B cell (primary cell): ENCODE results near the gene EPHB3. TPM values are rescaled to one million over a fixed set of nuclear protein-coding genes. Genes with fewer than 3 reads are reported as not detected.

Experiments
- ATAC-seq: fragments of 200-7000 bp; cut with Tn5 transposase; one replicate; pipeline ENCODE4 v1.10.0; 2021; ENCODE audit warnings: low read depth, mild to moderate bottlenecking, moderate number of reproducible peaks, moderate library complexity
- CTCF ChIA-PET: fragments of 350-600 bp; sonication (Branson Sonifier 250); formaldehyde crosslinking; loops from one replicate; lab custom pipeline; 2021; ENCODE audit warnings: antibody characterized with exemption, inconsistent platforms; lab: Charles Lee
- POLR2A ChIA-PET: fragments of 350-600 bp; sonication (Branson Sonifier 250); formaldehyde crosslinking; loops from one replicate; lab custom pipeline; 2021; ENCODE audit warnings: antibody characterized with exemption; lab: Charles Lee
- DNase-seq: peaks from one replicate; pipeline ENCODE4 v3.0.0; 2013
- H2AFZ ChIP-seq: 2 replicates; pipeline ENCODE4 v1.6.1; 2012; ENCODE audit warnings: mild to moderate bottlenecking, low read depth, low read length; ENCODE audit not compliant: insufficient read depth, poor library complexity, severe bottlenecking
- H3K27ac ChIP-seq, 2 donors: 1 replicate in 1 of 2; 2 replicates in 1 of 2; pipeline ENCODE4 v1.5.1; 2012 to 2013; ENCODE audit warnings: low read length in 2 of 2, mild to moderate bottlenecking in 2 of 2, moderate library complexity in 1 of 2
- H3K27me3 ChIP-seq, 4 experiments: fragments of 200-600 bp in 1 of 4; sonication (generic) in 1 of 4; replicated peaks in 1 of 4; 1 replicate in 2 of 4; 2 replicates in 2 of 4; pipeline versions ENCODE4 v1.6.1 to v1.7.0; 2013 to 2016; ENCODE audit warnings: low read length in 3 of 4, mild to moderate bottlenecking in 2 of 4, mixed read lengths in 1 of 4, moderate library complexity in 1 of 4; ENCODE audit not compliant: insufficient read depth in 4 of 4, control insufficient read depth in 3 of 4; ENCODE audit errors: control extremely low read depth in 1 of 4
- H3K36me3 ChIP-seq, 2 experiments: replicated peaks in 1 of 2; 1 replicate in 1 of 2; 2 replicates in 1 of 2; pipeline versions ENCODE4 v1.6.1 to v1.7.1; 2013; ENCODE audit warnings: low read length in 1 of 2; ENCODE audit not compliant: insufficient read depth in 2 of 2, control insufficient read depth in 1 of 2; ENCODE audit errors: control extremely low read depth in 1 of 2, extremely low read depth in 1 of 2
- H3K4me1 ChIP-seq, 2 donors: fragments of 200-600 bp in 1 of 2; sonication (generic) in 1 of 2; 1 replicate in 1 of 2; 2 replicates in 1 of 2; pipeline versions ENCODE4 v1.5.1 to v1.6.1; 2013 to 2017; ENCODE audit warnings: low read length in 2 of 2; ENCODE audit not compliant: control insufficient read depth in 2 of 2, insufficient read depth in 2 of 2
- H3K4me2 ChIP-seq: replicated peaks from 2 replicates; pipeline ENCODE3; 2012; ENCODE audit warnings: mild to moderate bottlenecking, low read depth, low read length; ENCODE audit not compliant: poor library complexity, severe bottlenecking
- H3K4me3 ChIP-seq, 5 experiments: fragments of 200-600 bp in 1 of 5; sonication (generic) in 1 of 5; 1 replicate in 3 of 5; 2 replicates in 2 of 5; pipeline versions ENCODE4 v1.5.1 to v1.7.0; 2011 to 2016; ENCODE audit warnings: low read length in 4 of 5, mild to moderate bottlenecking in 4 of 5, low read depth in 2 of 5, control low read depth in 1 of 5, moderate library complexity in 1 of 5; ENCODE audit not compliant: insufficient read depth in 1 of 5; ENCODE audit errors: control extremely low read depth in 1 of 5, extremely low read depth in 1 of 5
- H3K79me2 ChIP-seq: fragments of 200-600 bp; sonication (generic); one replicate; pipeline ENCODE4 v1.6.0; 2016; ENCODE audit warnings: low read length; ENCODE audit not compliant: control insufficient read depth, insufficient read depth
- H3K9ac ChIP-seq: fragments of 200-600 bp; sonication (generic); 2 replicates; pipeline ENCODE4 v1.6.1; 2017; ENCODE audit warnings: mild to moderate bottlenecking, low read length, moderate library complexity
- H3K9me3 ChIP-seq, 3 donors: one replicate each; pipeline versions ENCODE4 v1.6.1 to v1.7.1; 2013; ENCODE audit warnings: low read length in 2 of 3; ENCODE audit not compliant: control insufficient read depth in 2 of 3, insufficient read depth in 1 of 3; ENCODE audit errors: control extremely low read depth in 1 of 3
- H4K20me1 ChIP-seq: 2 replicates; pipeline ENCODE4 v1.6.0; 2012; ENCODE audit warnings: mild to moderate bottlenecking, low read length; ENCODE audit not compliant: insufficient read depth, control insufficient read depth, poor library complexity, severe bottlenecking
- H3K27ac Mint-ChIP-seq: one replicate; pipeline ENCODE4 v1.8.0; 2021; ENCODE audit warnings: mixed read lengths
- H3K27me3 Mint-ChIP-seq: one replicate; pipeline ENCODE4 v1.8.0; 2021; ENCODE audit warnings: mixed read lengths
- H3K4me1 Mint-ChIP-seq: one replicate; pipeline ENCODE4 v1.8.0; 2021; ENCODE audit warnings: mixed read lengths
- H3K4me3 Mint-ChIP-seq: one replicate; pipeline ENCODE4 v1.8.0; 2021; ENCODE audit warnings: mixed read lengths
- H3K9me3 Mint-ChIP-seq: one replicate; pipeline ENCODE4 v1.8.0; 2022; ENCODE audit warnings: mixed read lengths; ENCODE audit not compliant: insufficient read depth
- EZH2 ChIP-seq: IDR thresholded peaks from 2 replicates; pipeline ENCODE4 v1.6.1; 2012; ENCODE audit warnings: borderline replicate concordance, low read depth, mild to moderate bottlenecking, moderate library complexity, low read length; ENCODE audit not compliant: insufficient read depth, poor library complexity, severe bottlenecking
- WGBS: methylation state at CpG from one replicate; pipeline ENCODE4 v1.1.5; 2013; ENCODE audit warnings: missing lambda C conversion rate; ENCODE audit not compliant: insufficient coverage; 5-methylcytosine and 5-hydroxymethylcytosine counted together
- intact Hi-C: fragments of 100-400 bp; cut with micrococcal nuclease; formaldehyde crosslinking; loops from one replicate; pipeline ENCODE4 v1.10.0; 2022
- polyA plus RNA-seq: library from polyadenylated mRNA; depleted of rRNA; stranded (reverse); fragments of >200 nt; gene quantifications from 2 replicates; pipeline ENCODE4 v1.2.3, GENCODE V29; 2012
- total RNA-seq, 2 donors: library from RNA; stranded (reverse); fragments of 120-200 nt in 1 of 2; gene quantifications; 1 replicate in 1 of 2; 2 replicates in 1 of 2; pipeline versions ENCODE4 v1.2.3 to v1.2.4, GENCODE V29; 2013 to 2022
- TF ChIP-seq, protein P1 (sequence below): fragments of 200-600 bp; IDR thresholded peaks from one replicate; pipeline ENCODE4 v1.8.0; 2022; ENCODE audit warnings: antibody characterized with exemption, mild to moderate bottlenecking

Gene EPHB3
- total and polyA plus RNA-seq, 2 donors (not counting 1 experiment from before 2014, with no cell fraction given): 0.06 to 0.07 TPM

DNA sequence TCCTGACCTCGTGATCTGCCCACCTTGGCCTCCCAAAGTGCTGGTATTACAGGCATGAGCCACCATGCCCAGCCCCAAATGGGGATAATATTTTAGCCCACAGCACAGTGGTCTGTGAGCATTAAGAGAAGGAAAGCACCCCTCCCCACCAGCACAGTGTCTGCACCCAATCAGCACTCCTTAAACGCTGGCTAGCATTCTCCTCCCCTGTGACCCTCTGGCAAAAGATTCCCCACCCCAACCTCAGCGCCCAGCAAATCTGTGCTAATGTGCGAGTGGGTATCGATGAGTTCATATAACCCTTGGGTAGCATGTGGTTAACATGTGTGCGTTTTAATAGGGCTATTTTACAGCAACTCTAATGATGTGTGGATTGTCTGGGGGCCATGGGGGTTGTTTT is 18.3 kb upstream of the EPHB3 start:
- H3K9me3 ChIP-seq: no peaks in the 10 kb centered on the region
- H3K27ac ChIP-seq: no peak overlapping the region
- H2AFZ ChIP-seq: no peak overlapping the region
- ChIA-PET POLR2A (no interaction called here), CTCF (interaction anchor here (0.6 to 3.2 kb wide), 8 partner anchors 12 to 647 kb away, joined by 3 to 17 read pairs (median 6); partner anchors contain the start of gene EPHB3)
- H3K79me2 ChIP-seq: no peaks in the 10 kb centered on the region
- intact Hi-C loops: no loop called here
- TF ChIP-seq EZH2: no peak
- TF ChIP-seq, protein P1, sequence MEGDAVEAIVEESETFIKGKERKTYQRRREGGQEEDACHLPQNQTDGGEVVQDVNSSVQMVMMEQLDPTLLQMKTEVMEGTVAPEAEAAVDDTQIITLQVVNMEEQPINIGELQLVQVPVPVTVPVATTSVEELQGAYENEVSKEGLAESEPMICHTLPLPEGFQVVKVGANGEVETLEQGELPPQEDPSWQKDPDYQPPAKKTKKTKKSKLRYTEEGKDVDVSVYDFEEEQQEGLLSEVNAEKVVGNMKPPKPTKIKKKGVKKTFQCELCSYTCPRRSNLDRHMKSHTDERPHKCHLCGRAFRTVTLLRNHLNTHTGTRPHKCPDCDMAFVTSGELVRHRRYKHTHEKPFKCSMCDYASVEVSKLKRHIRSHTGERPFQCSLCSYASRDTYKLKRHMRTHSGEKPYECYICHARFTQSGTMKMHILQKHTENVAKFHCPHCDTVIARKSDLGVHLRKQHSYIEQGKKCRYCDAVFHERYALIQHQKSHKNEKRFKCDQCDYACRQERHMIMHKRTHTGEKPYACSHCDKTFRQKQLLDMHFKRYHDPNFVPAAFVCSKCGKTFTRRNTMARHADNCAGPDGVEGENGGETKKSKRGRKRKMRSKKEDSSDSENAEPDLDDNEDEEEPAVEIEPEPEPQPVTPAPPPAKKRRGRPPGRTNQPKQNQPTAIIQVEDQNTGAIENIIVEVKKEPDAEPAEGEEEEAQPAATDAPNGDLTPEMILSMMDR: no peak
- no peaks in the 10 kb centered on the region for H4K20me1 ChIP-seq
- no peak overlapping the region for H3K4me3 ChIP-seq
- Mint-ChIP-seq H3K27ac (no peak overlapping the region), H3K4me1 (peaks cover 8% of the 10 kb centered on the region), H3K27me3 (peaks cover 33% of the 10 kb centered on the region), H3K4me3 (no peak overlapping the region), H3K9me3 (no peaks in the 10 kb centered on the region)
- DNase-seq (no peak), ATAC-seq (no peak)
- peaks cover 0 to 23% (median 6%) of the 10 kb centered on the region in 4 experiments for H3K27me3 ChIP-seq
- H3K4me2 ChIP-seq: no peak overlapping the region
- no peaks in the 10 kb centered on the region for H3K36me3 ChIP-seq
- H3K4me1 ChIP-seq: peaks cover 6 to 13% of the 10 kb centered on the region in 2 donors
- WGBS: no CpG with 5 or more reads among the region's 6 CpGs
- no peak overlapping the region for H3K9ac ChIP-seq

DNA sequence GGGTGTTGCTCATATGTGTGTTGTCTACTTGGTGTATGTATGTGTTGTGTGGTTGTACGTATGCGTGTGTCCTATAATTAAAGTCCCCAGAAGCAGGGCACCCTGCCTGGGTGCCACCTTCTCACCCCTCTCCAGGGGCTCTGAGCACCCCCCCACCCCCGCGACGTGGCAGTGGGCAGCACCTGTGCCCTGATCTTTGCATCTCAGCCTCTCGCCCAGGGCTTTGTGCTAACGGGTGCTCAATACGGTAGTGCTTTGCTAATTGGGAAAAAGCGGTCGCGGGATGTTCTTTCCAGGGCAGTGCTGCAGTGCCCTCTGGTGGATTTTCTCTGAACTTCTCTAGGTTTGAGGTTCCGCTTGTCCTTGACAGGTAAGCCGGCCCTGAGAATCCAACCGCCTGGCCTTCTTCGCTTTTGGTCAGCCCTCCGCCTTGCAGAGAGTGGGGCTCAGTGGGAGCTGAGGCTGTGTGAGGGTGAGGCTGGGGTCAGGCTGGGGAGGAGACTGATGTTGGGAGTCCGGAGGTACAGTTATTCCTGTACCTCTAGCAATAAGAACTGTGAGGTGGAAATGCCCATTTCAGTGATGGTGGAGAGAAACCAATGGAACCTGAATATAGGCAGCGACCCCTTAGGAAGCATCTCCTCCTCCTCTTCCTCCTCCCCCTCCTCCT is 17.6 kb upstream of the EPHB3 start:
- no peaks in the 10 kb centered on the region for H4K20me1 ChIP-seq
- H3K27ac ChIP-seq: no peak overlapping the region
- peak overlapping the region; percentile 61 for H2AFZ ChIP-seq
- no peaks in the 10 kb centered on the region for H3K9me3 ChIP-seq
- no peak overlapping the region for H3K9ac ChIP-seq
- H3K4me1 ChIP-seq: peaks cover 6 to 13% of the 10 kb centered on the region in 2 donors
- Mint-ChIP-seq H3K4me1 (peaks cover 8% of the 10 kb centered on the region), H3K4me3 (no peak overlapping the region), H3K27ac (no peak overlapping the region), H3K9me3 (no peaks in the 10 kb centered on the region), H3K27me3 (peaks cover 29% of the 10 kb centered on the region)
- H3K4me3 ChIP-seq: no peak overlapping the region
- CTCF ChIA-PET: interaction anchor here (0.7 to 3.2 kb wide), 5 partner anchors 13 to 190 kb away, joined by 3 to 17 read pairs (median 8); partner anchors contain the start of gene EPHB3
- peak; percentile 81 for ATAC-seq
- no peaks in the 10 kb centered on the region for H3K79me2 ChIP-seq
- H3K4me2 ChIP-seq: peak overlapping the region; percentile 56
- H3K27me3 ChIP-seq: peaks cover 0 to 21% (median 6%) of the 10 kb centered on the region in 4 experiments
- intact Hi-C loops: loop anchor here (1.0 kb wide), 1 partner anchor 233 kb away; no protein-coding TSS in a partner anchor
- DNase-seq: peak; percentile 85
- WGBS: 0% methylated on average over 15 of the region's 18 CpGs
- H3K36me3 ChIP-seq: no peaks in the 10 kb centered on the region
- POLR2A ChIA-PET: no interaction called here
- TF ChIP-seq, protein P1: peak; percentile 88
- no peak for TF ChIP-seq EZH2
